ENCODE measurements around the gene SH3RF1.

The SH3RF1 gene

DNA sequence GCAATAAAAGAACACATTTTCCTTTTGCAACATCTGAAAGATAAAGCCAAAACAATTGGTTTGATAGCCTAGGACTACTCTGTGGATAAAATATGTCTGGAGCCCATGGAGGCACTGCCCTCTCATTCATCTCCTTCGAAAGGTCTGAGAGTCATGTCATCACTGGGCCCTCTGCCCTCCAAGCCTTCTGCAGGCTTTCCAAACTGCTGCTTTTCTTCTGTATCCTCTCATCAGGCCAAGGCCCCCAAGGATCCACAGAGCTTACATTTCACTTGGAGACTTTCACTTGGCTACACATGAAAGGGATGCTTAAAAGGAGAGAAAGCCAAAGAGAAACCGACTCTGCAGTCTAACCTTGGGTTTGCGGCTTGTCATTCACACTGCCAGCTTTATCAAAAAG, 109.9 kb downstream of the SH3RF1 start:
- DNase-seq: no peak
- Mint-ChIP-seq H3K27ac (no peak overlapping the region), H3K27me3 (peaks cover 31 to 44% of the 10 kb centered on the region in 2 donors), H3K36me3 (ENCODE audit: insufficient read depth) (no peaks in the 10 kb centered on the region), H3K4me3 (no peak overlapping the region), H3K9me3 (no peaks in the 10 kb centered on the region), H3K4me1 (ENCODE audit: low read depth in 2 of 2) (no peaks in the 10 kb centered on the region)
- no peak for ATAC-seq (replicated peaks)

DNA sequence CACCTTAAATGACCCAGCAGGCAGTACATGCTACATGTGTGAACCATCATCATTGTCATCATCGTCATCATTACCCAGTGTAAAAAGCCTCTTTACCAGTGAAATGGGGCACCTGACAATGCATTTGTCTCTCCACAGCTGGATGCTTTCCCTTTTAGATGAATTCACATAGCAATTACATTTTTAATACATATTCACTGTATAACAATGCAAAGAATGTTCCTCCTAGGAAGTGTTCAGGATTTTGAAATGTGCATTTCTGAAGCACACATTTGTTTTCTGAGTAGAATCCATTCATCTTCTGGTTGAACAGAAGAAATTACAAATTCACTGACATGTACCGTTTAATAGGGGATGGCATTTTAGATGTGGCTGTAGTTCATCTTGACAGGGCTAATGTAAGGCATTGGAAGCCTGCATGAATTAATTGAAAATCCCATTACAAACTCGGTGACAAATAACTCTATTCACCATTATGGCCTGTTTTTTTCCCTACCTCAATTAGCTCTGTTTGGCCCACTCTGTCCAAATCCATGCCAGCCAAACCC, 111.1 kb downstream of the SH3RF1 start:
- H3K27me3 Mint-ChIP-seq: peaks cover 29 to 41% of the 10 kb centered on the region in 2 donors
- no peak for ATAC-seq (replicated peaks)

DNA sequence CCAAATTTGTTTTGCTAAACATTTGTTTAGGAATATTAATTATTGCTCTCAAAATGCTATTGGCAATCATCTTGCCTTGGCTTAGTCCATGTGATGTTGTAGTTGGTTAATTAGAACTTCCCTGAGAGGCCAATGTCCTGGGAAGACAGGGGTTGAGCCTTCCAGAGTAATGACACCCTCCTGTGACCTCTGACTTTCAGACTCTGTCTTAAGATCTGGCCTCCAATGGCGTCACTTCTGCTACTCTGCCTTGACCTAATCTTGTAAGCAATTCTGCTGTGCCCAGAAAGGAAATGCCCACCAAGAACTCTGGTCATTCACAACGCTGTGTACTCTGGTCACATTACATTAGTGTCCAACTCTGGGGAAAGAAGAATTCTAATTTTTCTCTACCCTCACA, 111.9 kb downstream of the SH3RF1 start:
- Mint-ChIP-seq H3K36me3 (ENCODE audit: insufficient read depth) (no peaks in the 10 kb centered on the region), H3K9me3 (no peaks in the 10 kb centered on the region), H3K27me3 (peaks cover 29 to 36% of the 10 kb centered on the region in 2 donors), H3K4me1 (ENCODE audit: low read depth in 2 of 2) (no peaks in the 10 kb centered on the region), H3K27ac (no peak overlapping the region), H3K4me3 (no peak overlapping the region)
- ATAC-seq (replicated peaks) (no peak), DNase-seq (no peak)

More for the DNA sequence above, 111.1 kb downstream of the SH3RF1 start:
- Mint-ChIP-seq H3K27ac (no peak overlapping the region), H3K4me1 (ENCODE audit: low read depth in 2 of 2) (no peaks in the 10 kb centered on the region), H3K9me3 (no peaks in the 10 kb centered on the region), H3K36me3 (ENCODE audit: insufficient read depth) (no peaks in the 10 kb centered on the region), H3K4me3 (no peak overlapping the region)
- no peak for DNase-seq

DNA sequence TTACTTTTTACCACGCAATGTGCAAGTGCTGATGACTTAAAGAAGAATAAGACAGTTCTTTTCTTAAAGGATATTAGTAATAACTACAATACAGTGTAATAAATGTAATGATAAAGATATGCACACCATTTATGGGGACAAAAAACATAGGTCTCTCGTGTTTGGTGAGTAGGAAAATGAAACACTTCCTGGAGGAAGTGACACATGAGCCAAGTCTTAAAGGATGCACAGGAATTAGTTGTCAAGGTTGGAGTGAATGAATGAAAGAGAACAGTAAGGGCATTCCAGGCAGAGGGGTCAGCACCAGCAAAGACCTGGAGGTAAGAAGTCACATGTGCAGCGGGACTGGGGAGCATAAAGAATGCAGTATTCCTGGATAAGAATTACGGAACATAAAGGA, 112.7 kb downstream of the SH3RF1 start:
- Mint-ChIP-seq H3K36me3 (ENCODE audit: insufficient read depth) (no peaks in the 10 kb centered on the region), H3K4me3 (no peak overlapping the region), H3K9me3 (no peaks in the 10 kb centered on the region), H3K27me3 (peaks cover 28 to 29% of the 10 kb centered on the region in 2 donors), H3K27ac (no peak overlapping the region), H3K4me1 (ENCODE audit: low read depth in 2 of 2) (no peaks in the 10 kb centered on the region)
- DNase-seq (no peak), ATAC-seq (replicated peaks) (no peak)

DNA sequence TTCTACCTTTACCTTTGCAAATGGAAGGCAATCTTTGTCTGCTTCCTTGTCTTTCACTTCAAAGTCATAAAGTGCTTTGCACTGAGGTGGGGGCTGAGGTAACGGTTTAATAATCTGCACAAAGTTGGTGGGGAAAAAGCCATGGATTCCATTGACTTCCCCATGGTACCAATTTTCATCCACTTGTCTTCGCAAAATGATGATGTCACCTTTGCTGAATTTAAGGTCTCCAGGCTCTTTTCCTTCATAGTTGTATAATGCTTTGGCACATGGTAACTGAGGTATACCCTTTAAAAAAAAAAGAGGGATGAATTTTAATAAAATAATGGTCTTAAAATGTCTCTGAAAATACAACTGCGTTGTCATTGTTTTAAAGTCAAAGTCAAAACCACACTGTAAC, 114.4 kb downstream of the SH3RF1 start:
- H3K4me1 Mint-ChIP-seq (ENCODE audit: low read depth in 2 of 2): no peaks in the 10 kb centered on the region

DNA sequence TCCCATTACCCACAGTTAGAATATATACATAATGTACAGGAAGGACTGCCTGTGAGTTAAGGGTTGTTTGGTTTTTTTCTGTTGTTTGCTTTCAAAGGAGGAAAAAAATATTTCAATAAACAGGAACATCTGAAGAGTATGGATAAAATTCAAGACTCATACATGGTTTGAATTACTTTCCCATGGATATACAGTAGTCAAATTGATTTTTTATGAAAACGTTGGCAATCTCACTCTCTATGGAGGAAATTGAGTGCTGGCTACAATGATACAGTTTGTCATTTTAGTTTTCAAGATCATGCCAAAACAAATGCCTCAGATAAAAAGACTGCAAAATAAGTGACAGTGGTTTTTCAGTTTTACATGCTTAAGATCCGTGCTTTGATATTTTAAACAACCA, 116.6 kb downstream of the SH3RF1 start:
- Mint-ChIP-seq H3K27me3 (peaks cover 20 to 22% of the 10 kb centered on the region in 2 donors), H3K27ac (no peak overlapping the region), H3K4me3 (no peak overlapping the region), H3K36me3 (ENCODE audit: insufficient read depth) (no peaks in the 10 kb centered on the region), H3K9me3 (no peaks in the 10 kb centered on the region), H3K4me1 (ENCODE audit: low read depth in 2 of 2) (no peaks in the 10 kb centered on the region)
- no peak for ATAC-seq (replicated peaks)
- DNase-seq: no peak

More for the DNA sequence above, 114.4 kb downstream of the SH3RF1 start:
- Mint-ChIP-seq H3K4me3 (no peak overlapping the region), H3K36me3 (ENCODE audit: insufficient read depth) (no peaks in the 10 kb centered on the region), H3K27me3 (peaks cover 20 to 22% of the 10 kb centered on the region in 2 donors), H3K27ac (no peak overlapping the region), H3K9me3 (no peaks in the 10 kb centered on the region)
- ATAC-seq (replicated peaks): no peak
- no peak for DNase-seq

DNA sequence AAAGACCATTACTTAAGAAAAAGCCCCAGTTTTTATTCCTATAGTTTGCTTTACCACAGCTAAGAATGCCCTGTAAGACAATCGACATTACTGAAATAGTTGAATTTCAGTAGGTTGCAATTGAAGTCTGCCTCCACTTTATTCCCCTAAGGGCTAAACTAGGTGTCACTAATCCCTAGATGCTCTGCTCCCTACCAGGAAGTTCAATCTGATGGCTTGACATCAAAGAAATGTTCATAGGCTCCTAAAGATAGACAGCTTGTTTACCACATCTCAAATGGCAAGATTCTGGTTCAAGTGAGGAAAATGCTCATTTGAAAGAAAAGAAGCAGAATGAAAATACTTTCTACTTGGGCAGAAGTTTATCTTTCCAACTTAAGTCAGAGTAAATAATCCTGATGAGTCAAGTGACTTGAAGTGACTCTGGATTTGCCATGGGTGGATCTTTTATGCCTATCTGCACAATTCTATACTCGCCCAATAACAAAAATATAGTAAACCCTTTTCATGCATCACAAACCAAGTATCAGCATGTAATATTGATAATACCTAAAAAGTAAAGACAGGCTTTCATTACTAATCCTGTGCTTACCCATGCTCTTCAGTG, 117.2 kb downstream of the SH3RF1 start:
- DNase-seq (no peak), ATAC-seq (replicated peaks) (no peak)
- Mint-ChIP-seq H3K27ac (no peak overlapping the region), H3K9me3 (no peaks in the 10 kb centered on the region), H3K36me3 (ENCODE audit: insufficient read depth) (no peaks in the 10 kb centered on the region), H3K4me3 (no peak overlapping the region), H3K4me1 (ENCODE audit: low read depth in 2 of 2) (no peaks in the 10 kb centered on the region), H3K27me3 (peaks cover 20 to 22% of the 10 kb centered on the region in 2 donors)

DNA sequence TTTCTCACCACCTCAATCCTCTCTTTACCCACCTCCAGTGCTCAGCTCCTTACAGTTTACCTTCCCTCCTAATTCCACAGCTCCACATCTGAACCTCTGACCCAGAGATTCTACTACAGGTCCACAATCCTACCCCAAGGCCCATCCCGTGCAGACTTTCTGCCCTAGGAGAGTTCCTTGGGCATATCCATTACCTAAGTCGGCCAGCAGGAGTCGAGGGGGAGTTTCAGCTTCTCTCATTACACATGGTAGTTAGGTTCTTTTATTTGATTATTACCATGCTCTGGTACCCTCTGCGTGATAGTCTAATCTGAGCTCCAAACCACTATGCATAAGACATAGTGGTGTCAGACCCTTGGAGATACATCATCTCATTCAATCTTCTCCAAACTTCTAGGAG, 117.9 kb downstream of the SH3RF1 start:
- H3K27me3 Mint-ChIP-seq: peaks cover 13 to 16% of the 10 kb centered on the region in 2 donors
- H3K4me1 Mint-ChIP-seq (ENCODE audit: low read depth in 2 of 2): no peaks in the 10 kb centered on the region
- ATAC-seq (replicated peaks): no peak
- H3K9me3 Mint-ChIP-seq: no peaks in the 10 kb centered on the region
- no peak overlapping the region for H3K27ac Mint-ChIP-seq
- H3K4me3 Mint-ChIP-seq: no peak overlapping the region
- no peaks in the 10 kb centered on the region for H3K36me3 Mint-ChIP-seq (ENCODE audit: insufficient read depth)
- no peak for DNase-seq

DNA sequence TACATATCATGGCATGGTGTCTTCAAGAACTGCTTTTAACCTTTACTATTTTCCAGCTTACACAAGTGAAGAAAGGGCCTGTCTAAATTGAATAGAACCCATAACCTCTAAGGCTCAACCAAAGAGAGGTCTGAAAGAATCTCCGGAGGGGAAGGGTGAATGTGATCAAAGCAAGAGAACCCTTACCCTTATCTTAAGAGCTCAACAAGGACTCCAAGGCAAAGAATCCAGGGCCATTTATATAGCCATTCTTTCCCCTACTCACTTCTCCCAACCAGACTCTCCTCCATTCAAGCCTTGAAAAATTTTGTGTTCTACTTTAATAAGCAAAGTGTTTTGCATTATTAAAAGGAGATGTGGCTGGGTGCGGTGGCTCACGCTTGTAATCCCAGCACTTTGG, 118.7 kb downstream of the SH3RF1 start:
- no peak for DNase-seq
- H3K27ac Mint-ChIP-seq: no peak overlapping the region
- no peak overlapping the region for H3K4me3 Mint-ChIP-seq
- no peak for ATAC-seq (replicated peaks)
- H3K4me1 Mint-ChIP-seq (ENCODE audit: low read depth in 2 of 2): no peaks in the 10 kb centered on the region
- peaks cover 10 to 14% of the 10 kb centered on the region in 2 donors for H3K27me3 Mint-ChIP-seq
- H3K36me3 Mint-ChIP-seq (ENCODE audit: insufficient read depth): no peaks in the 10 kb centered on the region
- H3K9me3 Mint-ChIP-seq: no peaks in the 10 kb centered on the region

DNA sequence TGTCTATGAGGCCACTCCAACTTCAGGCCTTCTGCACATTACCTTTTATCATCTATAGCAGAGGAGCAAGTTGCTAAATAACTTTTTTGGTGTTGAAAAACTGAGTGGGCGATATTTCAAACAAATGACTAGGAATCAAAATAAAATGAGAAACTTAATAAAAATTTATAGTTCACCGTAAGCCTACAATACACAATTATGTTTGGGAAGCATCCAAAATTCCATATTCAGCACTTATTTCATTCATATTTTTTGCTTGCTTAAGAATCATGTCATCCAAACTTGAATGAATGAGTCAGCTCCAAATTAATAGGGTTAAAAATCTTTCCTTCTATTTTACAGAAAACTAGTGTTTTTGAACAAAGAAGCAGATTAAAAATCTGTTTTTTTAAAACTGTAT, 119.1 kb downstream of the SH3RF1 start:
- Mint-ChIP-seq H3K36me3 (ENCODE audit: insufficient read depth) (no peaks in the 10 kb centered on the region), H3K27me3 (peaks cover 10% of the 10 kb centered on the region in 2 donors), H3K27ac (no peak overlapping the region), H3K4me3 (no peak overlapping the region), H3K9me3 (no peaks in the 10 kb centered on the region), H3K4me1 (ENCODE audit: low read depth in 2 of 2) (no peaks in the 10 kb centered on the region)
- DNase-seq (no peak), ATAC-seq (replicated peaks) (no peak)

DNA sequence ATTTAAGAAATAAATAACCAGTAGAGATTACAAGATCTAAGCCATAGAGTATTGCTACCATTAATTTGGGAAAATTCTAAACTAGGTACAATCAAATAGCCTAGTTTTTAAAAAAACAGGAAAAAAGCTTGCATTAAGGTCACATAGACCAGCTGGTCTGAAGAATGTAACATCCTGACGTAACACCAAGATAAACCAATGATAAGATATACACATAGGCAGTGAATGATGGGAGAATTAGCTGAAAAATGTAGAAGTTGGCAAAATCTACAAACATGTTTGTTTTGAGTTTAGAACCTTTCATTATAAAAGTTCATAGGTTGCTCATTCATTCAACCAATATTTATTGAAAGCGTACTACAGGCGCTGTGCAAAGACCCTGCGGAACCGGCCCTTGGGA, 120.0 kb downstream of the SH3RF1 start:
- Mint-ChIP-seq H3K27ac (no peak overlapping the region), H3K4me3 (no peak overlapping the region)

DNA sequence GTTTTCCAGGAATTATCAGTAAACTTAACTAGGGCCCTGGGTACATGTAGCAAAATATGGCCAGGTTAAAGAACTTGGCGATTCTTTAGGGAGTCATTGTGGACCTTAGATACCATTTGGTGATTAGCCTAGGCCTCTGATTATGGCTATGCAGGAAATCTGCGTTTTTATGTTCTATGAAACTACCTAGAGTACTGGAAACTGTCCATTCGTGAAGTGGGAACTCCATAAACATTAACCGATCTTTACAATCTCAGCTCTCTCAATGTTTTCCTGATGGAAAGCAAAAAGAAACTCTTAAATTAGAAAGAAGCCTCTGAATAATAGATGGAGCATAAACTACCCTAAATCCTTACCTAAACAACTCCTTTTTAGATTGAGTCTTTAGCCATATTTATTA, 121.9 kb downstream of the SH3RF1 start:
- Mint-ChIP-seq H3K4me1 (ENCODE audit: low read depth in 2 of 2) (no peaks in the 10 kb centered on the region), H3K9me3 (no peaks in the 10 kb centered on the region), H3K27me3 (peaks cover 0 to 10% of the 10 kb centered on the region in 2 donors), H3K36me3 (ENCODE audit: insufficient read depth) (no peaks in the 10 kb centered on the region), H3K27ac (no peak overlapping the region), H3K4me3 (no peak overlapping the region)
- DNase-seq: no peak
- ATAC-seq (replicated peaks): no peak

More for the DNA sequence above, 120.0 kb downstream of the SH3RF1 start:
- Mint-ChIP-seq H3K27me3 (peaks cover 5 to 7% of the 10 kb centered on the region in 2 donors), H3K36me3 (ENCODE audit: insufficient read depth) (no peaks in the 10 kb centered on the region), H3K9me3 (no peaks in the 10 kb centered on the region), H3K4me1 (ENCODE audit: low read depth in 2 of 2) (no peaks in the 10 kb centered on the region)
- ATAC-seq (replicated peaks) (no peak), DNase-seq (no peak)

DNA sequence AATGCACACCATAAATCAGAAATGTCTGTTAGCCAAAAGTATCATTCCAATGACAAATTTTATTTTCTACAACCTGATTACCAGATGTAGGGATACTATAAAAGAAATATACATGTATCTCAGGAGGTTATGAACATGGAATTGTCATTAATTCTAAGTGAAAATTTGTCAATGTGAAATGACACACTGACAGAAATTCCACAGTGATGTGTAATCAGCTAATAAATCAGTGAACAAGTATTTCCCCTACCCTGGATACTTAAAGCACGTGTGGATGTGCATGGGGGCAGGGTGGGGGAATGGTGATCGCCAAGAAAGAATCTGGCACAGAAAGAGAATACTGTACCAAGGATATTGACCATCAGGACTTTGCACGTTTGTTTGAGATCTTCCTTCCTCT, 123.6 kb downstream of the SH3RF1 start:
- H3K4me3 Mint-ChIP-seq: no peak overlapping the region
- ATAC-seq (replicated peaks) (no peak), DNase-seq (no peak)
- H3K27me3 Mint-ChIP-seq: peaks cover 0 to 10% of the 10 kb centered on the region in 2 donors
- no peaks in the 10 kb centered on the region for H3K36me3 Mint-ChIP-seq (ENCODE audit: insufficient read depth)
- no peaks in the 10 kb centered on the region for H3K4me1 Mint-ChIP-seq (ENCODE audit: low read depth in 2 of 2)
- no peak overlapping the region for H3K27ac Mint-ChIP-seq
- no peaks in the 10 kb centered on the region for H3K9me3 Mint-ChIP-seq

DNA sequence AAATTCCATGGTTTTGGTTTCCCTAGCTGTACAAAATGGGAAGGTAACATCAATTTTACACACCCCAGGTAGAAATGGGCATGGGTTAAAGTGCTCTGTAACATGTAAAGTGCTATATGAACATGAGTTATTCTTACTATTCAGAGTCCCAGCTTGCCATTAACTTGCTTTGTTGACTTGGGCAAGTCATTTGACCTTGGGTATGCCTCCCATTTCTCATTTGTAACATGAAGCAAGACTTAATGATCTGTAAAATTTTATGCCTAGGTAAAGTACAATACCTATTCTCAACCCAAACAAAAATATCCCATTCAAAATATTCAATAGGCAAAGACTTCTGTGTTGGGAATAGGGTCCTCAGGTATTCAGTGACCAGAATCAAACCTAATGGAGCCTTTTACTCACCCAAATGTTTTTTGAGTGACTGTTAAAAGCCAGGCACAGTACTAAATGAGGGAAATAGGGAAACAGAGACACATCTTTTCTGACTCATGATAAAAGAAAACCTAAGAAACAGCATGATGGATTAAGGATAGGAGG, 126.6 kb downstream of the SH3RF1 start:
- no peaks in the 10 kb centered on the region for H3K4me1 Mint-ChIP-seq (ENCODE audit: low read depth in 2 of 2)
- H3K27ac Mint-ChIP-seq: no peak overlapping the region
- ATAC-seq (replicated peaks) (no peak), DNase-seq (no peak)
- H3K4me3 Mint-ChIP-seq: no peak overlapping the region
- H3K36me3 Mint-ChIP-seq (ENCODE audit: insufficient read depth): no peaks in the 10 kb centered on the region
- peaks cover 0 to 10% of the 10 kb centered on the region in 2 donors for H3K27me3 Mint-ChIP-seq
- no peaks in the 10 kb centered on the region for H3K9me3 Mint-ChIP-seq
